Large intestine (tissue), 12 donors: ENCODE data around the gene TMEM41A. TPM values are rescaled to one million over a fixed set of nuclear protein-coding genes. Genes with fewer than 3 reads are reported as not detected.

Experiments
- DNase-seq, 2 donors: peaks; one replicate each; pipeline versions ENCODE4 v3.0.0 to v3.0.0-alpha.2; 2013
- H3K27ac ChIP-seq: one replicate; pipeline ENCODE4 v1.5.1; 2013; ENCODE audit warnings: low read length
- H3K27me3 ChIP-seq: 2 replicates; pipeline ENCODE4 v1.6.1; 2013; ENCODE audit warnings: low read length; ENCODE audit not compliant: control insufficient read depth, insufficient read depth
- H3K36me3 ChIP-seq: 2 replicates; pipeline ENCODE4 v1.6.1; 2013; ENCODE audit warnings: low read length; ENCODE audit not compliant: control insufficient read depth, insufficient read depth
- H3K4me1 ChIP-seq: one replicate; pipeline ENCODE4 v1.6.1; 2013; ENCODE audit warnings: low read length; ENCODE audit not compliant: control insufficient read depth, insufficient read depth
- H3K4me3 ChIP-seq: one replicate; pipeline ENCODE4 v1.5.1; 2013; ENCODE audit warnings: low read length
- H3K9me3 ChIP-seq: one replicate; pipeline ENCODE4 v1.6.1; 2013; ENCODE audit warnings: mild to moderate bottlenecking, low read depth, low read length, moderate library complexity; ENCODE audit not compliant: control insufficient read depth
- WGBS: methylation state at CpG from one replicate; pipeline ENCODE4 v1.1.5; 2013; ENCODE audit warnings: low lambda C conversion rate; ENCODE audit not compliant: insufficient coverage; 5-methylcytosine and 5-hydroxymethylcytosine counted together
- long read RNA-seq, 11 donors: transcript quantifications; one replicate each; lab custom pipeline, GENCODE V29; 2026
- polyA plus RNA-seq: library from polyadenylated mRNA; unstranded; fragments of 120-200 nt; gene quantifications from one replicate; pipeline ENCODE4 v1.2.1, GENCODE V29; 2013

TMEM41A gene
- 74.2 TPM for polyA plus RNA-seq
- long read RNA-seq, donor 1, transcript TMEM41A-203 (5 exons, 2,827 nt) = major isoform, 12 of 12 reads
- long read RNA-seq, donor 1, partial matches to known transcripts = 0 of 12 reads
- long read RNA-seq, donor 1, other reads (novel, unspliced or antisense) = 0 of 12 reads
- long read RNA-seq, donor 2, full-length matches to known transcripts = 25 of 42 reads
- long read RNA-seq, donor 2, partial matches to known transcripts = 17 of 42 reads
- long read RNA-seq, donor 2, other reads (novel, unspliced or antisense) = 0 of 42 reads
- long read RNA-seq, donor 3 = 0 reads
- long read RNA-seq, donor 4, transcript TMEM41A-203 (5 exons, 2,827 nt) = major isoform, 5 of 5 reads
- long read RNA-seq, donor 4, partial matches to known transcripts = 0 of 5 reads
- long read RNA-seq, donor 4, other reads (novel, unspliced or antisense) = 0 of 5 reads
- long read RNA-seq, donor 5, transcript TMEM41A-203 (5 exons, 2,827 nt) = major isoform, 8 of 9 reads
- long read RNA-seq, donor 5, partial matches to known transcripts = 0 of 9 reads
- long read RNA-seq, donor 5, other reads (novel, unspliced or antisense) = 0 of 9 reads
- long read RNA-seq, donor 6, full-length matches to known transcripts = 30 of 37 reads
- long read RNA-seq, donor 6, partial matches to known transcripts = 7 of 37 reads
- long read RNA-seq, donor 6, other reads (novel, unspliced or antisense) = 0 of 37 reads
- long read RNA-seq, donor 7, full-length matches to known transcripts = 10 of 19 reads
- long read RNA-seq, donor 7, partial matches to known transcripts = 9 of 19 reads
- long read RNA-seq, donor 7, other reads (novel, unspliced or antisense) = 0 of 19 reads
- long read RNA-seq, donor 8, full-length matches to known transcripts = 41 of 63 reads
- long read RNA-seq, donor 8, partial matches to known transcripts = 22 of 63 reads
- long read RNA-seq, donor 8, other reads (novel, unspliced or antisense) = 0 of 63 reads
- long read RNA-seq, donor 9, full-length matches to known transcripts = 19 of 25 reads
- long read RNA-seq, donor 9, partial matches to known transcripts = 6 of 25 reads
- long read RNA-seq, donor 9, other reads (novel, unspliced or antisense) = 0 of 25 reads
- long read RNA-seq, donor 10, transcript TMEM41A-203 (5 exons, 2,827 nt) = major isoform, 23 of 32 reads
- long read RNA-seq, donor 10, partial matches to known transcripts = 9 of 32 reads
- long read RNA-seq, donor 10, other reads (novel, unspliced or antisense) = 0 of 32 reads
- long read RNA-seq, donor 11, full-length matches to known transcripts = 26 of 32 reads
- long read RNA-seq, donor 11, partial matches to known transcripts = 6 of 32 reads
- long read RNA-seq, donor 11, other reads (novel, unspliced or antisense) = 0 of 32 reads

DNA sequence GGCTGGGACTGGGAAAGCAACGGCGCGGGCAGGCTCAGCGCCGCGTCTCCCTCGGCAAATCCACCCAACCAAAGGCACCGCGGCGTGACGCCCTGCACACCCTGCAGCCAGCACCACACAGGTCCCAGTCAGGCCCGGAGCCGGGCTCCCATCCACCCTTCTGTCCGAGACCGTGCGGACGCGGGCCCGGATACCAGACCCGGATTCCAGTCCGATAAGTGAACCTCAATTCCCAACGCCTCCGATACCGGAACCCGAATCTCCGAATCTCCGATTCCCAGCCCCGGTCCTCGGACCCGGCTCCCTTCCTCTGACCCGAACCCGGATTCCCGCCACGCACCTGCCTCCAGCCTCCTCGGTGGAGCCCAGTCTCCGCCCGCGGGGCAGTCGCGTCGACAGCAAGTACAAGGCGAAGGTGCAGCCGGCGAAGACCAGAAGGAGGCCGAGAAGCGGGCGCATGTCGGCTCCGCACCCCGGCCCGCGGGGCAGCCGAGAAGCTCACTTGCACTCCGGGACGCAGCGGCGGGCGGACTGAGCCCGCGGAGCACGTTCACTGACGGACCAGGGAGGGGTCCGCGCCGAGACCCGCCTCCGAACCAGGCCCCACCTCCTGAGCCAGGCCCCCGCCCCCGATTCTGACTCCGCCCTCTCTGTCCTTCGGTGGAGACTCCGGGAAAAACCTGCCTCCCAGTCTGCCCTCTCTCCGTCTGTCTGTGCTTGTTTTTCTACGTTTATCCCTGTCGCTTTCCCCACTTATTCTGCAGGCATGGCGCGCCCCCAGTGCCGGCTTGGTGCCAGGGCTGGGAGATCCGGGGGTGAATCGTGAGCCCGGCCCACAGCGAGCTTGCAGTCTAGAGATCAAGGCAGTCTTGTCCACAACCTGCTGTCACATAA lies at the start of gene TMEM41A:
TMEM41A (minus strand) TSS at position 533 of the 894 bp plus-strand sequence; CDS start at position 459, 74 bp downstream.
- peaks cover 33% of the 10 kb centered on the region for H3K36me3 ChIP-seq
- peaks cover 6% of the 10 kb centered on the region for H3K9me3 ChIP-seq
- peak; percentile 94 to 95 for DNase-seq
- H3K27ac ChIP-seq = peak within 1 kb of the TSS; percentile 100
- H3K27me3 ChIP-seq = no peaks in the 10 kb centered on the region
- peaks cover 24% of the 10 kb centered on the region for H3K4me1 ChIP-seq
- WGBS = no CpG with 5 or more reads among the region's 82 CpGs
- H3K4me3 ChIP-seq = peak within 1 kb of the TSS; percentile 99

DNA sequence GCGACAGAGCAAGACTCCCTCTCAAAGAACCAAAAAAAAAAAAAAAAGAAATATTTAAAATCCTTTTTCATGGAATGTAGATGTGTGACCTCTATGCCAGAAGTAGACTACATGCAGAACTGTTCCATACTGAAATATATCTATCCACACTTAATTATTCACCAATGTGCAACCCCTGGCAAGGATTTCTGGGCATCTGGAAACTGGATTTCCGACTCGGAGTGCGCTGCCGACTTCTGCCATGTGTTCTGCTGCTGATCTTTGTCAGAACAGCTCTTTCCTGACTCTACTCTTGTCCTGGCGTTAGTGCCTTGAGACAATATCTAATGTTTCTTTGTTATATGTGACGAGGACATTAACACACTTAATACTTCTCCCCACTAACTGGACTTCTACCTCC lies 41.9 kb upstream of the TMEM41A start:
- H3K4me1 ChIP-seq = peaks cover 15% of the 10 kb centered on the region
- no peaks in the 10 kb centered on the region for H3K36me3 ChIP-seq
- no peaks in the 10 kb centered on the region for H3K9me3 ChIP-seq
- WGBS = 100% methylated on average over 2 of the region's 7 CpGs
- DNase-seq = no peak
- H3K27me3 ChIP-seq = no peaks in the 10 kb centered on the region
- H3K4me3 ChIP-seq = no peak overlapping the region
- no peak overlapping the region for H3K27ac ChIP-seq

DNA sequence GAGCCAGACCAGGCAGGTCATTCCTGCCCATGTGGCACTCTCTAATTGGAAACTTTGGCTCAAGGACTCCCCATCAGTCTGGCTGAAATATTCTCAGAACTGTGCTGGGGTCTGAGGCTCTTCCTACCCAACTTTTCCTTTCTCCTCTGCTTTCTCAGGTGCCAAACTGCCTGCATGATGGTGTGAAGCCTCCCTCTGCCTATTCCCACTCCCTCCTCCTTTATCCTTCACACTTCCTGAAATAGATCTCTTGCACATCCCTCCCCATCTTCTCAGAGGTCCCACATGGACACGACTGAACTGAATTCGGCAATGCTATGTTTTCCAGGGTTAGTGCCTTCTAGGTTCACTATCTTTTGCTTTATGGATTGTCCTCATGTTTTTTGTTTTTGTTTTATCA lies 41.1 kb upstream of the TMEM41A start:
- DNase-seq = no peak
- H3K4me1 ChIP-seq = peaks cover 9% of the 10 kb centered on the region
- H3K4me3 ChIP-seq = no peak overlapping the region
- no peaks in the 10 kb centered on the region for H3K27me3 ChIP-seq
- no peak overlapping the region for H3K27ac ChIP-seq
- H3K9me3 ChIP-seq = no peaks in the 10 kb centered on the region
- no CpG with 5 or more reads among the region's 2 CpGs for WGBS
- no peaks in the 10 kb centered on the region for H3K36me3 ChIP-seq

DNA sequence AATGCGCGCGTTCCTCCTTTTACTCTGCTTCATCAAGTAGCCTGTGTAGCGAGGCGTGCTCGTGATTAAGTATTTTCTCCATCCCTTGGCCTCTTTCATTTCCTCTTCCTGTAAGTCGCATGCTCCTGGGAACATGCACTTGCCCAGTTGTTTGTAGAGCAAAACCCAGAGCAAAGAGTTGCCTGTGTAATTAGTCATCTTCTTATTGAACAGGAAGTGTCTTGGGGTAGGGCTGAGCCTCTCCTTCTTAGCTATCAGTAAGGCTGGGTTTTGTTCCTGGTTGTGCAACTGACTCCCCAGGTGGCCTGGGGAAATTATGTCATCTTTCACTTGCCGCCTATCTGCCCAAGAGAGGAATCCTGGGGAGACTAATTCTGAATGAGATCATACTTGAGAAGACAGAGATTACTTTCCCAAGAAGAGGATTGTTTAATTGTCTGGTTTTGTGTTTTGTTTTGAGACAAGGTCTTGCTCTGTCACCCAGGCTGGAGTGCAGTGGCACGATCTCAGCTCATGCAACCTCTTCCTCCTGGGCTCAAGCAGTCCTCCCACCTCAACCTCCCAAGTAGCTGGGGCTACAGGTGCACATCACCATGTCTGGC lies 38.6 kb upstream of the TMEM41A start:
- WGBS = 0% methylated on average over 1 of the region's 9 CpGs
- no peaks in the 10 kb centered on the region for H3K36me3 ChIP-seq
- peak; percentile 96 to 98 for DNase-seq

DNA sequence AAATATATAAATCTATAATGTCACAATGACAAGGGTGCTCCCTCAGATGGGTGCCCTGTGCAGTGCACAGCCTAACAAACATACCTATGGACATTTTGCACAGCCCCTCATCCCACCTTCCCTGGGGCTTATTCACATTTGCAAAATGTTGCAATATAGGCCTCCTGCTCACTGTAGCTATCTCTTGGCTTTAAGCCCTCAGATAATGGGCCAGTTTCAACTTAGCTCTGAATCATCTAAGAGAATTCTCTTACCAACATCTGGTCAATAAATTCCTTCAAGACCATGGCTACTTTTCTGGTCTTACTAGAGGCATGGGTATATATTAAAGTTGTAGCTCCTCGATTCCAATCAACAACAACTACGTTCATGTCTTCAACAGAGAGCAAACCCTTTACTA lies 35.7 kb upstream of the TMEM41A start:
- no peak overlapping the region for H3K27ac ChIP-seq
- DNase-seq = peak; percentile 24 to 60
- no peaks in the 10 kb centered on the region for H3K36me3 ChIP-seq
- H3K27me3 ChIP-seq = no peaks in the 10 kb centered on the region
- no peaks in the 10 kb centered on the region for H3K9me3 ChIP-seq
- WGBS = no CpG with 5 or more reads among the region's 2 CpGs
- peaks cover 12% of the 10 kb centered on the region for H3K4me1 ChIP-seq
- no peak overlapping the region for H3K4me3 ChIP-seq

More for the DNA sequence above, 38.6 kb upstream of the TMEM41A start:
- H3K27ac ChIP-seq = peak overlapping the region; percentile 75
- H3K4me1 ChIP-seq = peaks cover 2% of the 10 kb centered on the region
- no peaks in the 10 kb centered on the region for H3K9me3 ChIP-seq
- no peak overlapping the region for H3K4me3 ChIP-seq
- no peaks in the 10 kb centered on the region for H3K27me3 ChIP-seq

DNA sequence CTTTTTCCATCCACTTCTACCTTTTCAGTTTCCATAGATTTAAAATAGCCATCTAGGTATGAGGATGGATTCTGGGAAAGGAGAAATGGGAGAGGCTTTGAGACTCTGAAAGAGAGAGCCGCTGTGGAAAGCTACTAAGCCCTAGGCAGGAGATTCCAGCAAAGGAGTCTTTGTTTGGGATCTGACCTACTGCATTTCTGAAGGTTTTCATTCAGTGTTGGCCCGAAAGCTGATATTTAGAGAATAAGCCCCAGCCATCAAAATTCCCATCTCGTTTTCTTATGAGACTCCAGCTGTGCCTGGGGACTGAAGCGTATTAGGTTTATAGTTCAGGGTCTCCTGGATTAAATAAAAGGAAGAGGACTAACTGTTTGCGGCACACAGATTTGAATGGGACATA lies 34.1 kb upstream of the TMEM41A start:
- Histone ChIP-seq H3K9me3 (no peaks in the 10 kb centered on the region), H3K4me3 (no peak overlapping the region), H3K27ac (no peak overlapping the region), H3K27me3 (no peaks in the 10 kb centered on the region), H3K36me3 (no peaks in the 10 kb centered on the region), H3K4me1 (peaks cover 12% of the 10 kb centered on the region)
- DNase-seq = no peak
- no CpG with 5 or more reads among the region's 5 CpGs for WGBS

DNA sequence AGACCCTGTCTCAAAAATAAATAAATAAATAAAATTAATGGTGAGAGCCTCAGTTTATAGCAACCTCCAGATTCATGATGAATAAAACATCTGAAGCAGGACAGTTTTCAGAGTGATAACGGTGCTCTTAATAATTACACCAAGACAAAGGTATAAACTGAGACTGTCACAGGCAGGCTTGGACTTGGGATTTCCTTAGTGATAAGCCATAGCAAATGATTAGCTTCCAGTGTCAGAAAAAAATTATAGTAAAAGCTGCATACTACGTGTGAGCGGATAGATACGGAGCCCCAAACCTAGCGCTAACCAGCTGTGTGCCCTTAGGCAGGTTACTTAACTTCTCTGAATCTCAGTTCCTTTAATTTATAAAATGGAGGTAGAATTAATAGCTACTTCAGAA lies 32.0 kb upstream of the TMEM41A start:
- DNase-seq = peak; percentile 64 to 80
- Histone ChIP-seq H3K36me3 (no peaks in the 10 kb centered on the region), H3K4me1 (peaks cover 10% of the 10 kb centered on the region), H3K27ac (peak overlapping the region; percentile 44), H3K4me3 (no peak overlapping the region), H3K9me3 (no peaks in the 10 kb centered on the region), H3K27me3 (no peaks in the 10 kb centered on the region)
- WGBS = no CpG with 5 or more reads among the region's 5 CpGs

DNA sequence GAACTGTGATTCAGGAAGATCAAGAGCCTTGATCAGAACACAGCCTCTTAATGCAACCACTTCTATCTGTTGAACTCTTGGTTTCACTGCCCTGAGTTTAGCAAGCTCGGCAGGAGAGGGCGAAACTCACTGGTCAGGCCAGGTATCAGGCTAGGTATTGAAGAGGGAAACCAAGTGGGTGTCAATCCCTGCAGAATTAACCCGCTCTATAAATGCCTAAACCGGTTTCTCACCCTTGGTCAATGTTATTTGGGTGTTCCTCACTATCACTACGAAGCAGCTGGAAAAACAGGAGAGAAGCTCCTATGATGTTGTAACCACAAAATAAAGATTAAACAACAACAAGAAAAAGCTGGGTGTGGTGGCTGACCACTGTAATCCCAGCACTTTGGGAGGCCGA lies 29.7 kb upstream of the TMEM41A start:
- Histone ChIP-seq H3K27ac (no peak overlapping the region), H3K27me3 (no peaks in the 10 kb centered on the region), H3K4me1 (peaks cover 10% of the 10 kb centered on the region), H3K4me3 (no peak overlapping the region), H3K9me3 (no peaks in the 10 kb centered on the region), H3K36me3 (no peaks in the 10 kb centered on the region)
- no peak for DNase-seq
- WGBS = 100% methylated on average over 1 of the region's 6 CpGs

DNA sequence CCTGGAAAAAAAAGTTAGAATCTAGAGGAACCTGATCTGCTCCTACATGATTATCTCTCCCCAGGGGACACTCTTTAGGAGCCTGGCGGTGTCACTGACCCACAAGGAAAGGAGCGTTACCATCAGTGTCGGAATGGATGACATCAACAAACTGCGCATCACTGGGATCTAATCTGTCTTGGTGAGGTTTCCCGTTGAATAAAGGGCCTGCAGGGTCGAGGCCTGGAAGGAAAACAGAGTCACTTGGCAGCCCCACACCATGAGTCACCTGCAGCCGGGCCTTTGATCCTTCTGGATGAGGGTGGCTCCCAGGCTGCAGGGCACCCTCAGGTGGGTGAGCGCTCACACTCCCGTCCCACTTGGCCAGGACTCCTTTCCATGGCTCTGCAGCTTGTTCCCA lies 28.5 kb upstream of the TMEM41A start:
- DNase-seq = no peak

More for the DNA sequence above, 28.5 kb upstream of the TMEM41A start:
- WGBS = no CpG with 5 or more reads among the region's 9 CpGs
- H3K9me3 ChIP-seq = no peaks in the 10 kb centered on the region
- H3K36me3 ChIP-seq = no peaks in the 10 kb centered on the region
- H3K27ac ChIP-seq = no peak overlapping the region
- no peak overlapping the region for H3K4me3 ChIP-seq
- H3K27me3 ChIP-seq = no peaks in the 10 kb centered on the region
- H3K4me1 ChIP-seq = peaks cover 10% of the 10 kb centered on the region
